Thyroid gland (tissue), 4 donors: ENCODE results near the gene GOLM1. TPM values are rescaled to one million over a fixed set of nuclear protein-coding genes. Genes with fewer than 3 reads are reported as not detected.

Source experiments
- DNase-seq, 2 donors: peaks; one replicate each; pipeline ENCODE4 v3.0.0-alpha.2; 2019
- H3K27ac ChIP-seq, 3 donors: fragments of 200-600 bp; sonication (generic); 1 replicate in 2 of 3; 2 replicates in 1 of 3; pipeline ENCODE4 v1.5.1; 2016 to 2019; ENCODE audit warnings: mild to moderate bottlenecking in 1 of 3, moderate library complexity in 1 of 3
- H3K27me3 ChIP-seq: fragments of 200-600 bp; sonication (generic); one replicate; pipeline ENCODE4 v1.5.1; 2019
- H3K36me3 ChIP-seq, 2 donors: fragments of 200-600 bp; sonication (generic); one replicate each; pipeline ENCODE4 v1.5.1; 2016 to 2019
- H3K4me1 ChIP-seq, 2 donors: fragments of 200-600 bp; sonication (generic); one replicate each; pipeline ENCODE4 v1.5.1; 2017 to 2019
- H3K4me3 ChIP-seq, 3 donors: fragments of 200-600 bp; sonication (generic); replicated peaks in 1 of 3; 1 replicate in 2 of 3; 2 replicates in 1 of 3; pipeline ENCODE4 v1.5.1; 2016; ENCODE audit warnings: mild to moderate bottlenecking in 1 of 3
- H3K9me3 ChIP-seq: fragments of 200-600 bp; sonication (generic); one replicate; pipeline ENCODE4 v1.5.1; 2017
- CTCF ChIP-seq, 6 experiments: fragments of 200-600 bp in 3 of 6; fragments of 450-650 bp in 3 of 6; sonication (generic) in 3 of 6; IDR thresholded peaks; one replicate each; pipeline ENCODE4 v1.5.1; 2016 to 2019; ENCODE audit warnings: antibody characterized with exemption in 6 of 6, mild to moderate bottlenecking in 2 of 6, inconsistent platforms in 1 of 6, moderate library complexity in 1 of 6
- POLR2A ChIP-seq, 2 donors: fragments of 450-650 bp; IDR thresholded peaks; one replicate each; pipeline ENCODE4 v1.6.1; 2017; ENCODE audit warnings: antibody characterized with exemption in 2 of 2, mild to moderate bottlenecking in 2 of 2, moderate library complexity in 1 of 2
- WGBS, 2 donors: methylation state at CpG; one replicate each; pipeline ENCODE4 v1.1.5; 2017; 5-methylcytosine and 5-hydroxymethylcytosine counted together
- intact Hi-C: fragments of 100-400 bp; cut with DNase I; formaldehyde crosslinking; loops from one replicate; pipeline ENCODE4 v1.15.1; 2023
- small RNA-seq: library from RNA; depleted of rRNA; stranded (forward); fragments of <200 nt; gene quantifications from one replicate; pipeline ENCODE3, GENCODE V24; 2016
- total RNA-seq, 4 donors: library from RNA; depleted of rRNA; stranded (reverse); fragments of >200 nt; gene quantifications; one replicate each; pipeline ENCODE4 v1.2.3, GENCODE V29; 2016

The GOLM1 gene
- total RNA-seq, 4 donors from 2014 or later, result 18.2 to 112 (median 47.6) TPM

GRCh38 chr9:85984457-85984856 is 114.9 kb downstream of the GOLM1 start:
- Histone ChIP-seq H3K4me1 (peaks cover 0 to 3% of the 10 kb centered on the region in 2 donors), H3K9me3 (no peaks in the 10 kb centered on the region), H3K36me3 (peaks cover 10 to 14% of the 10 kb centered on the region in 2 donors), H3K27me3 (no peaks in the 10 kb centered on the region), H3K4me3 (no peak overlapping the region), H3K27ac (no peak overlapping the region)
- intact Hi-C loops, result no loop called here
- DNase-seq, result no peak
- 96 to 97% methylated on average over 2 of the region's 2 CpGs for WGBS, 2 donors
- TF ChIP-seq POLR2A (IDR thresholded peaks at IDR 0.05), result no peak
- TF ChIP-seq CTCF (IDR thresholded peaks at IDR 0.05), result no peak

GRCh38 chr9:85981369-85981768 is 118.0 kb downstream of the GOLM1 start:
- no peak for DNase-seq
- Histone ChIP-seq H3K4me1 (peaks cover 0 to 3% of the 10 kb centered on the region in 2 donors), H3K4me3 (no peak overlapping the region), H3K27me3 (no peaks in the 10 kb centered on the region), H3K36me3 (peaks cover 14 to 29% of the 10 kb centered on the region in 2 donors), H3K9me3 (no peaks in the 10 kb centered on the region), H3K27ac (no peak overlapping the region)
- intact Hi-C loops, result no loop called here
- TF ChIP-seq POLR2A (IDR thresholded peaks at IDR 0.05) (no peak), CTCF (IDR thresholded peaks at IDR 0.05) (no peak)
- WGBS, 2 donors, result 96% methylated on average over 3 of the region's 3 CpGs

- intact Hi-C loops, result no loop called here
- TF ChIP-seq CTCF (IDR thresholded peaks at IDR 0.05) (no peak), POLR2A (IDR thresholded peaks at IDR 0.05) (no peak)
- Histone ChIP-seq H3K4me3 (no peak overlapping the region), H3K27me3 (no peaks in the 10 kb centered on the region), H3K4me1 (peaks cover 0 to 3% of the 10 kb centered on the region in 2 donors), H3K27ac (no peak overlapping the region), H3K9me3 (no peaks in the 10 kb centered on the region), H3K36me3 (peaks cover 14 to 26% of the 10 kb centered on the region in 2 donors)
- WGBS, 2 donors, result 92 to 99% methylated on average over 4 of the region's 4 CpGs
- DNase-seq, result no peak
These were observed 120.9 kb downstream of the GOLM1 start for GRCh38 chr9:85978496-85978895.

Small RNAs within 50 kb of the gene (small RNA-seq; reads per million reads assigned to genes)
- gene AL161447.1, result not detected

Other genes with a start within 250 kb of the GOLM1 start
- gene NAA35, start 158.4 kb downstream of the GOLM1 start, total RNA-seq, result 10 to 100 TPM; 23.2 to 31.1 (median 26.2) TPM
- gene C9orf153, start 160.1 kb upstream of the GOLM1 start, total RNA-seq, result under 1 TPM in 2 of 4 donors, not detected in 2; 0.67 to 0.71 TPM
- gene ISCA1, start 183.0 kb upstream of the GOLM1 start, total RNA-seq, result 10 to 100 TPM; 47.9 to 79.1 (median 63.8) TPM